Measurements from ENCODE around the gene PCDHGB1. TPM values are rescaled to one million over a fixed set of nuclear protein-coding genes. Genes with fewer than 3 reads are reported as not detected.
"Not testable (repeated sequence)": the region's sequence is repeated elsewhere in the genome, so short reads cannot be mapped to it uniquely, and the experiment has no call there.

Gene PCDHGB1
- total and polyA plus RNA-seq, 4 donors: 0.17 to 8.4 (median 1.3) TPM

- Histone ChIP-seq H3K9me3 (ENCODE audit: control insufficient read depth in 4 of 4, insufficient read depth in 3 of 4, low read length in 3 of 4) (peaks cover 3 to 44% (median 19%) of the 10 kb centered on the region in 4 donors), H3K4me3 (no peak overlapping the region), H3K36me3 (ENCODE audit: control insufficient read depth in 4 of 4, insufficient read depth in 4 of 4, low read length in 4 of 4) (peaks cover 0 to 17% (median 0%) of the 10 kb centered on the region in 4 donors), H3K9ac (ENCODE audit: insufficient read depth in 1 of 2, low read length in 2 of 2) (no peak overlapping the region), H3K27ac (ENCODE audit: low read depth in 1 of 2, low read length in 1 of 2) (no peak overlapping the region), H3K27me3 (ENCODE audit: control insufficient read depth in 3 of 3, insufficient read depth in 3 of 3, low read length in 2 of 3) (peaks cover 0 to 2% (median 0%) of the 10 kb centered on the region in 3 donors), H3K4me1 (ENCODE audit: control insufficient read depth in 5 of 5, insufficient read depth in 5 of 5, low read length in 5 of 5) (no peaks in the 10 kb centered on the region)
- 34 to 35% methylated on average over 21 of the region's 21 CpGs for WGBS, 2 donors
- ATAC-seq (ENCODE audit: insufficient read depth, low FRiP score): no peak
- no peak for TF ChIP-seq CTCF (IDR thresholded peaks at IDR 0.05; ENCODE audit: control extremely low read depth, extremely low read depth)
- no peak for DNase-seq
These were observed 43.4 kb downstream of the PCDHGB1 start for GRCh38 chr5:141393267-141393666.

GRCh38 chr5:141394401-141395187 is 44.7 kb downstream of the PCDHGB1 start:
- not testable (repeated sequence) for H3K4me1 ChIP-seq (ENCODE audit: control insufficient read depth in 5 of 5, insufficient read depth in 5 of 5, low read length in 5 of 5); ATAC-seq (ENCODE audit: insufficient read depth, low FRiP score); H3K27me3 ChIP-seq (ENCODE audit: control insufficient read depth in 3 of 3, insufficient read depth in 3 of 3, low read length in 2 of 3); DNase-seq; H3K27ac ChIP-seq (ENCODE audit: low read depth in 1 of 2, low read length in 1 of 2); H3K9ac ChIP-seq (ENCODE audit: insufficient read depth in 1 of 2, low read length in 2 of 2); H3K4me3 ChIP-seq
- H3K36me3 ChIP-seq (ENCODE audit: control insufficient read depth in 4 of 4, insufficient read depth in 4 of 4, low read length in 4 of 4): peaks cover 0 to 16% (median 0%) of the 10 kb centered on the region in 4 donors
- WGBS, 2 donors: 34 to 36% methylated on average over 41 to 45 of the region's 53 CpGs
- peaks cover 3 to 39% (median 17%) of the 10 kb centered on the region in 4 donors for H3K9me3 ChIP-seq (ENCODE audit: control insufficient read depth in 4 of 4, insufficient read depth in 3 of 4, low read length in 3 of 4)

DNA sequence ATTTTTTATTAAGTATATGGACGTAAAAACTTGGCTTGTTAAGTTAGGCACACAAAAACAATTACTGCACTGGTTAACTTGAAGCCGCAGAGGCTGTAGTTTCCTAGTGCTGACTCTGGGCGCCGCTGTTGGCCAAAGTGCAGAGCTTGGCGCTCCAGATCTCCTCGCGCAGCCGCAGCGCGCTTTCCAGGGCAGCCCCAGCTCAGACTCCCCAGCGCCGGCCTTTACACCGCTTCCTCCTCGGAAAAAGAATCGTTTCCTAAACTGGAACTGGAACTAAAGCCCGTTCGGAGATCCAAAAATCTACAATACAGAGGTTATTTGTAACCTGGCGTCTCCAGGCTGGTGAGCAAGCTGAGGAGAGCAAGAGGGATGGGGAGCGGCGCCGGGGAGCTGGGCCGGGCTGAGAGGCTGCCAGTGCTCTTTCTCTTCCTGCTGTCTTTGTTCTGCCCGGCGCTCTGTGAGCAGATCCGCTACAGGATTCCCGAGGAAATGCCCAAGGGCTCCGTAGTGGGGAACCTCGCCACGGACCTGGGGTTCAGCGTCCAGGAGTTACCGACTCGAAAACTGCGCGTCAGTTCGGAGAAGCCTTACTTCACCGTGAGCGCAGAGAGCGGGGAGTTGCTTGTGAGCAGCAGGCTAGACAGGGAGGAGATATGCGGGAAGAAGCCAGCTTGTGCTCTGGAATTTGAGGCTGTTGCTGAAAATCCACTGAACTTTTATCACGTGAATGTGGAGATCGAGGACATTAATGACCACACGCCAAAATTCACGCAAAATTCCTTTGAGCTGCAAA is 48.1 kb downstream of the PCDHGB1 start, which contains the start of gene PCDHGB5:
PCDHGB5 (plus strand) TSS at position 192 of the 796 bp plus-strand sequence; CDS start at position 373, 181 bp downstream.
- not testable (repeated sequence) for H3K4me1 ChIP-seq (ENCODE audit: control insufficient read depth in 5 of 5, insufficient read depth in 5 of 5, low read length in 5 of 5); H3K4me3 ChIP-seq; H3K36me3 ChIP-seq (ENCODE audit: control insufficient read depth in 4 of 4, insufficient read depth in 4 of 4, low read length in 4 of 4); H3K9ac ChIP-seq (ENCODE audit: insufficient read depth in 1 of 2, low read length in 2 of 2); H3K27me3 ChIP-seq (ENCODE audit: control insufficient read depth in 3 of 3, insufficient read depth in 3 of 3, low read length in 2 of 3); H3K27ac ChIP-seq (ENCODE audit: low read depth in 1 of 2, low read length in 1 of 2)
- H3K9me3 ChIP-seq (ENCODE audit: control insufficient read depth in 4 of 4, insufficient read depth in 3 of 4, low read length in 3 of 4): peaks cover 3 to 38% (median 22%) of the 10 kb centered on the region in 4 donors
- peak; percentile 22 for TF ChIP-seq CTCF (IDR thresholded peaks at IDR 0.05; ENCODE audit: control extremely low read depth, extremely low read depth)
- DNase-seq (peak in 2 of 3 donors; percentile 31 to 44), ATAC-seq (ENCODE audit: insufficient read depth, low FRiP score) (peak; percentile 62)
- 5% methylated on average over 20 to 24 of the region's 43 CpGs for WGBS, 2 donors

DNA sequence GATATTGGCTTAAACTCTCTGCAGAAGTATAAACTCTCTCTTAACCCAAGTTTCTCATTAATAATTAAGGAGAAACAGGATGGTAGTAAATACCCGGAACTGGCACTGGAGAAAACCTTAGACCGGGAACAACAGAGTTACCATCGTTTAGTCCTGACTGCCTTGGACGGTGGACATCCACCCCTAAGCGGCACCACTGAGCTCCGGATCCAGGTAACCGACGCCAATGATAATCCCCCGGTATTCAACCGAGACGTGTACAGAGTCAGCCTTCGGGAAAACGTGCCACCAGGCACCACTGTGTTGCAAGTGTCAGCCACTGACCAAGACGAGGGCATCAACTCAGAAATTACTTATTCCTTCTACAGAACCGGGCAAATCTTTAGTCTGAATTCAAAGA is 48.7 kb downstream of the PCDHGB1 start:
- peaks cover 3 to 40% (median 24%) of the 10 kb centered on the region in 4 donors for H3K9me3 ChIP-seq (ENCODE audit: control insufficient read depth in 4 of 4, insufficient read depth in 3 of 4, low read length in 3 of 4)
- peaks cover 0 to 5% (median 0%) of the 10 kb centered on the region in 4 donors for H3K36me3 ChIP-seq (ENCODE audit: control insufficient read depth in 4 of 4, insufficient read depth in 4 of 4, low read length in 4 of 4)
- 23 to 30% methylated on average over 15 of the region's 15 CpGs for WGBS, 2 donors
- no peak for TF ChIP-seq CTCF (IDR thresholded peaks at IDR 0.05; ENCODE audit: control extremely low read depth, extremely low read depth)
- H3K4me1 ChIP-seq (ENCODE audit: control insufficient read depth in 5 of 5, insufficient read depth in 5 of 5, low read length in 5 of 5): peaks cover 0 to 3% (median 0%) of the 10 kb centered on the region in 5 donors
- no peak overlapping the region for H3K27ac ChIP-seq (ENCODE audit: low read depth in 1 of 2, low read length in 1 of 2)
- no peaks in the 10 kb centered on the region for H3K27me3 ChIP-seq (ENCODE audit: control insufficient read depth in 3 of 3, insufficient read depth in 3 of 3, low read length in 2 of 3)
- ATAC-seq (ENCODE audit: insufficient read depth, low FRiP score): no peak
- no peak overlapping the region for H3K9ac ChIP-seq (ENCODE audit: insufficient read depth in 1 of 2, low read length in 2 of 2)
- DNase-seq: no peak
- no peak overlapping the region for H3K4me3 ChIP-seq
